ENCODE results near the gene LILRB4. TPM values are rescaled to one million over a fixed set of nuclear protein-coding genes. Genes with fewer than 3 reads are reported as not detected.

Gene LILRB4
- not detected in 2 replicates for total RNA-seq

DNA sequence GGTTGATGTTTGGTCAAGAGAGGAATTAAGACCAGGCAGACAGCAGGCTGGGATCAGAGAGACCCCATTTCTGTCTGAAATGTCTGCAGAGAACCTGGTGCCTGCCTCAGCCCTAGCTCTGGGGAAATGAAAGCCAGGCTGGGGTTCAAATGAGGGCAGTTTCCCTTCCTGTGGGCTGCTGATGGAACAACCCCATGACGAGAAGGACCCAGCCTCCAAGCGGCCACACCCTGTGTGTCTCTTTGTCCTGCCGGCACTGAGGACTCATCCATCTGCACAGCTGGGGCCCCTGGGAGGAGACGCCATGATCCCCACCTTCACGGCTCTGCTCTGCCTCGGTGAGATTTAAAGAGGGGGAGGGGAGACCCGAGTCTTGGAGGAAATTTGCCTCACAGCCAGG lies at the start of gene LILRB4:
TSS of gene LILRB4 (plus strand) at position 256 of the 400 bp plus-strand sequence. CDS start at position 305, 49 bp downstream.

GRCh38 chr19:54630262-54630661 lies 32.5 kb upstream of the LILRB4 start, which contains the start of gene LILRB1:
Gene LILRB1, plus strand, starts transcription at chr19:54630484. Its CDS starts 590 bp downstream, at chr19:54631074.

Other genes starting within 250 kb of the LILRB4 start
- gene TTYH1, start 247.5 kb upstream of the LILRB4 start, total RNA-seq = not detected in 2 replicates
- gene LENG8, start 213.8 kb upstream of the LILRB4 start, total RNA-seq = 21.1 and 33.3 TPM in 2 replicates
- 2.9 and 6.0 TPM in 2 replicates for gene LENG9, start 199.2 kb upstream of the LILRB4 start, total RNA-seq
- gene CDC42EP5, start 189.7 kb upstream of the LILRB4 start, total RNA-seq = 46.9 and 49.0 TPM in 2 replicates
- gene LAIR2, start 160.2 kb upstream of the LILRB4 start, total RNA-seq = not detected in 2 replicates
- gene LILRA2, start 89.2 kb upstream of the LILRB4 start, total RNA-seq = not detected in 2 replicates
- gene LILRA1, start 69.4 kb upstream of the LILRB4 start, total RNA-seq = not detected in 2 replicates
- not detected in 2 replicates for gene LILRB1, start 32.5 kb upstream of the LILRB4 start, total RNA-seq
- not detected in 2 replicates for gene KIR3DL3, start 61.5 kb downstream of the LILRB4 start, total RNA-seq
- not detected in 2 replicates for gene KIR2DL3, start 75.5 kb downstream of the LILRB4 start, total RNA-seq
- gene KIR2DL1, start 106.8 kb downstream of the LILRB4 start, total RNA-seq = not detected in 2 replicates
- not detected in 2 replicates for gene KIR2DL4, start 140.6 kb downstream of the LILRB4 start, total RNA-seq
- not detected in 2 replicates for gene KIR3DL1, start 153.5 kb downstream of the LILRB4 start, total RNA-seq
- not detected in 2 replicates for gene KIR2DS4, start 169.7 kb downstream of the LILRB4 start, total RNA-seq
- gene KIR3DL2, start 187.5 kb downstream of the LILRB4 start, total RNA-seq = not detected in 2 replicates
- gene FCAR, start 211.2 kb downstream of the LILRB4 start, total RNA-seq = not detected in 2 replicates
- gene NCR1, start 243.2 kb downstream of the LILRB4 start, total RNA-seq = not detected in 2 replicates